Suprapubic skin (tissue), 4 donors: ENCODE measurements around the gene UACA. TPM values are rescaled to one million over a fixed set of nuclear protein-coding genes. Genes with fewer than 3 reads are reported as not detected.

Source experiments
- DNase-seq, 2 donors: peaks; one replicate each; pipeline ENCODE4 v3.0.0-alpha.2; 2019; ENCODE audit warnings: low spot score in 2 of 2
- H3K27ac ChIP-seq: fragments of 200-600 bp; sonication (generic); one replicate; pipeline ENCODE4 v1.5.1; 2019
- H3K27me3 ChIP-seq: fragments of 200-600 bp; sonication (generic); one replicate; pipeline ENCODE4 v1.5.1; 2019
- H3K36me3 ChIP-seq: fragments of 200-600 bp; sonication (generic); one replicate; pipeline ENCODE4 v1.5.1; 2019
- H3K4me1 ChIP-seq: fragments of 200-600 bp; sonication (generic); one replicate; pipeline ENCODE4 v1.5.1; 2019
- H3K4me3 ChIP-seq: fragments of 200-600 bp; sonication (generic); one replicate; pipeline ENCODE4 v1.5.1; 2019; ENCODE audit warnings: mild to moderate bottlenecking
- H3K9me3 ChIP-seq: fragments of 200-600 bp; sonication (generic); one replicate; pipeline ENCODE4 v1.5.1; 2019
- CTCF ChIP-seq, 2 donors: fragments of 200-600 bp in 1 of 2; fragments of 450-650 bp in 1 of 2; sonication (generic) in 1 of 2; IDR thresholded peaks; one replicate each; pipeline ENCODE4 v1.5.1; 2016 to 2019; ENCODE audit warnings: antibody characterized with exemption in 2 of 2, mild to moderate bottlenecking in 1 of 2, moderate library complexity in 1 of 2
- EP300 ChIP-seq: sonication (generic); formaldehyde crosslinking; IDR thresholded peaks from one replicate; pipeline ENCODE4 v1.6.1; 2017; ENCODE audit warnings: antibody characterized with exemption
- POLR2A ChIP-seq, 2 donors: fragments of 450-650 bp; IDR thresholded peaks; one replicate each; pipeline ENCODE4 v1.6.1; 2017; ENCODE audit warnings: antibody characterized with exemption in 2 of 2, mild to moderate bottlenecking in 2 of 2, moderate library complexity in 2 of 2
- POLR2AphosphoS5 ChIP-seq, 3 donors: sonication (generic); formaldehyde crosslinking; IDR thresholded peaks; one replicate each; pipeline ENCODE4 v1.6.1; 2017; ENCODE audit warnings: antibody characterized with exemption in 3 of 3
- WGBS: methylation state at CpG from one replicate; pipeline ENCODE4 v1.1.5; 2018; 5-methylcytosine and 5-hydroxymethylcytosine counted together
- total RNA-seq, 4 donors: library from RNA; depleted of rRNA; stranded (reverse); fragments of >200 nt; gene quantifications; one replicate each; pipeline ENCODE4 v1.1.0, GENCODE V29; 2016

Gene UACA
- total RNA-seq, 4 donors from 2014 or later: 23.4 to 97.8 (median 27.2) TPM

GRCh38 chr15:70690491-70691276, 72.7 kb downstream of the UACA start:
- no peak for DNase-seq
- Histone ChIP-seq H3K27me3 (no peaks in the 10 kb centered on the region), H3K4me3 (no peak overlapping the region), H3K9me3 (no peaks in the 10 kb centered on the region), H3K4me1 (peaks cover 4% of the 10 kb centered on the region), H3K36me3 (peaks cover 19% of the 10 kb centered on the region), H3K27ac (no peak overlapping the region)
- TF ChIP-seq POLR2AphosphoS5 (IDR thresholded peaks at IDR 0.05): no peak
- no peak for TF ChIP-seq EP300
- TF ChIP-seq CTCF (IDR thresholded peaks at IDR 0.05): no peak
- TF ChIP-seq POLR2A (IDR thresholded peaks at IDR 0.05): no peak
- 64% methylated on average over 2 of the region's 2 CpGs for WGBS

- no peak overlapping the region for H3K27ac ChIP-seq
- H3K4me3 ChIP-seq: no peak overlapping the region
- no peak for DNase-seq
- 94% methylated on average over 2 of the region's 2 CpGs for WGBS
- no peaks in the 10 kb centered on the region for H3K27me3 ChIP-seq
- no peaks in the 10 kb centered on the region for H3K9me3 ChIP-seq
- TF ChIP-seq CTCF (IDR thresholded peaks at IDR 0.05) (no peak), EP300 (no peak), POLR2A (IDR thresholded peaks at IDR 0.05) (no peak), POLR2AphosphoS5 (IDR thresholded peaks at IDR 0.05) (no peak)
- peaks cover 4% of the 10 kb centered on the region for H3K4me1 ChIP-seq
- H3K36me3 ChIP-seq: peaks cover 19% of the 10 kb centered on the region
Observed at GRCh38 chr15:70690021-70690420, 73.3 kb downstream of the UACA start.

GRCh38 chr15:70687482-70687881, 75.9 kb downstream of the UACA start:
- H3K4me1 ChIP-seq: peaks cover 4% of the 10 kb centered on the region
- no peak overlapping the region for H3K4me3 ChIP-seq
- DNase-seq: no peak
- TF ChIP-seq POLR2AphosphoS5 (IDR thresholded peaks at IDR 0.05): no peak
- H3K27me3 ChIP-seq: no peaks in the 10 kb centered on the region
- H3K9me3 ChIP-seq: no peaks in the 10 kb centered on the region
- WGBS: 96% methylated on average over 3 of the region's 3 CpGs
- no peak overlapping the region for H3K27ac ChIP-seq
- H3K36me3 ChIP-seq: peaks cover 17% of the 10 kb centered on the region

GRCh38 chr15:70680817-70681216, 82.5 kb downstream of the UACA start:
- H3K4me1 ChIP-seq: peaks cover 4% of the 10 kb centered on the region
- no peaks in the 10 kb centered on the region for H3K9me3 ChIP-seq
- H3K4me3 ChIP-seq: no peak overlapping the region
- TF ChIP-seq POLR2A (IDR thresholded peaks at IDR 0.05): no peak
- TF ChIP-seq POLR2AphosphoS5 (IDR thresholded peaks at IDR 0.05): no peak
- no peak for TF ChIP-seq CTCF (IDR thresholded peaks at IDR 0.05)
- no peak for TF ChIP-seq EP300
- no peaks in the 10 kb centered on the region for H3K27me3 ChIP-seq
- no peak for DNase-seq
- 85% methylated on average over 6 of the region's 6 CpGs for WGBS
- no peak overlapping the region for H3K27ac ChIP-seq
- peaks cover 8% of the 10 kb centered on the region for H3K36me3 ChIP-seq

- Histone ChIP-seq H3K36me3 (peaks cover 12% of the 10 kb centered on the region), H3K9me3 (no peaks in the 10 kb centered on the region), H3K4me1 (peaks cover 4% of the 10 kb centered on the region), H3K27ac (no peak overlapping the region), H3K27me3 (no peaks in the 10 kb centered on the region), H3K4me3 (no peak overlapping the region)
- no peak for TF ChIP-seq POLR2A (IDR thresholded peaks at IDR 0.05)
- TF ChIP-seq CTCF (IDR thresholded peaks at IDR 0.05): no peak
- no peak for TF ChIP-seq POLR2AphosphoS5 (IDR thresholded peaks at IDR 0.05)
- TF ChIP-seq EP300: no peak
- DNase-seq: no peak
Observed at GRCh38 chr15:70679919-70680231, 83.5 kb downstream of the UACA start.

- H3K36me3 ChIP-seq: peaks cover 38% of the 10 kb centered on the region
- no peaks in the 10 kb centered on the region for H3K9me3 ChIP-seq
- H3K4me3 ChIP-seq: no peak overlapping the region
- TF ChIP-seq POLR2AphosphoS5 (IDR thresholded peaks at IDR 0.05) (no peak), EP300 (no peak), CTCF (IDR thresholded peaks at IDR 0.05) (no peak), POLR2A (IDR thresholded peaks at IDR 0.05) (no peak)
- H3K27ac ChIP-seq: no peak overlapping the region
- no peak for DNase-seq
- H3K4me1 ChIP-seq: no peaks in the 10 kb centered on the region
- H3K27me3 ChIP-seq: no peaks in the 10 kb centered on the region
Observed at GRCh38 chr15:70672081-70672480, 91.3 kb downstream of the UACA start.
